HEK293 (cell line): ENCODE measurements around the gene MPP4.

ENCODE experiments used
- AEBP2 ChIP-seq: fragments of 450-650 bp; formaldehyde crosslinking; IDR thresholded peaks from 2 replicates; pipeline ENCODE4 v1.5.1; 2016; ENCODE audit warnings: missing biosample characterization, missing genetic modification characterization, borderline replicate concordance
- ELK4 ChIP-seq: IDR thresholded peaks from 2 replicates; pipeline ENCODE4 v1.6.1; 2011; ENCODE audit warnings: mild to moderate bottlenecking, low read depth, low read length, borderline replicate concordance
- KLF9 ChIP-seq: fragments of 450-650 bp; formaldehyde crosslinking; IDR thresholded peaks from 2 replicates; pipeline ENCODE4 v1.5.1; 2016; ENCODE audit warnings: missing biosample characterization, missing genetic modification characterization, low read depth
- PBX3 ChIP-seq: sonication (generic); formaldehyde crosslinking; IDR thresholded peaks from 2 replicates; pipeline ENCODE4 v1.8.1; 2022; ENCODE audit warnings: mild to moderate bottlenecking, moderate library complexity, missing genetic modification reagents
- PRDM2 ChIP-seq: fragments of 450-650 bp; formaldehyde crosslinking; IDR thresholded peaks from 2 replicates; pipeline ENCODE4 v1.5.1; 2016; ENCODE audit warnings: missing biosample characterization, missing genetic modification characterization, borderline replicate concordance
- ZBTB1 ChIP-seq: fragments of 450-650 bp; formaldehyde crosslinking; IDR thresholded peaks from 2 replicates; pipeline ENCODE4 v1.5.1; 2016; ENCODE audit warnings: missing biosample characterization, missing genetic modification characterization
- ZBTB10 ChIP-seq: fragments of 450-650 bp; formaldehyde crosslinking; IDR thresholded peaks from 2 replicates; pipeline ENCODE4 v1.5.1; 2016; ENCODE audit warnings: missing biosample characterization, missing genetic modification characterization
- ZBTB11 ChIP-seq: fragments of 450-650 bp; formaldehyde crosslinking; conservative IDR thresholded peaks from 2 replicates; pipeline ENCODE4 v1.5.1; 2016; ENCODE audit warnings: low read depth, missing biosample characterization, missing genetic modification characterization
- ZBTB44 ChIP-seq: fragments of 450-650 bp; IDR thresholded peaks from 2 replicates; pipeline ENCODE4 v1.5.1; 2018; ENCODE audit warnings: missing biosample characterization, mild to moderate bottlenecking, missing genetic modification characterization
- ZBTB48 ChIP-seq: fragments of 450-650 bp; formaldehyde crosslinking; IDR thresholded peaks from 2 replicates; pipeline ENCODE4 v1.5.1; 2016; ENCODE audit warnings: missing biosample characterization, missing genetic modification characterization
- ZBTB8A ChIP-seq: fragments of 450-650 bp; formaldehyde crosslinking; IDR thresholded peaks from 2 replicates; pipeline ENCODE4 v1.5.1; 2016; ENCODE audit warnings: missing biosample characterization, missing genetic modification characterization
- ZNF221 ChIP-seq: fragments of 450-650 bp; formaldehyde crosslinking; IDR thresholded peaks from 2 replicates; pipeline ENCODE4 v1.5.1; 2017; ENCODE audit warnings: missing biosample characterization, missing genetic modification characterization, borderline replicate concordance
- ZNF280C ChIP-seq: fragments of 450-650 bp; formaldehyde crosslinking; IDR thresholded peaks from 2 replicates; pipeline ENCODE4 v1.5.1; 2016; ENCODE audit warnings: missing biosample characterization, missing genetic modification characterization
- ZNF501 ChIP-seq: fragments of 450-650 bp; formaldehyde crosslinking; IDR thresholded peaks from 2 replicates; pipeline ENCODE4 v1.5.1; 2016; ENCODE audit warnings: missing biosample characterization, missing genetic modification characterization
- ZNF76 ChIP-seq: fragments of 450-650 bp; formaldehyde crosslinking; IDR thresholded peaks from 2 replicates; pipeline ENCODE4; 2016; ENCODE audit warnings: low read depth, missing biosample characterization, missing genetic modification characterization, borderline replicate concordance
- ZNF830 ChIP-seq: fragments of 450-650 bp; IDR thresholded peaks from 2 replicates; pipeline ENCODE4 v1.5.0; 2018; ENCODE audit warnings: missing biosample characterization, missing genetic modification characterization, low read depth, mild to moderate bottlenecking, moderate library complexity
- ZSCAN16 ChIP-seq: fragments of 450-650 bp; formaldehyde crosslinking; IDR thresholded peaks from 2 replicates; pipeline ENCODE4 v1.5.1; 2016; ENCODE audit warnings: missing biosample characterization, missing genetic modification characterization

The MPP4 gene

GRCh38 chr2:201642579-201643215 lies 55.7 kb downstream of the MPP4 start (continued):
- TF ChIP-seq ZBTB8A (tag by site-specific recombination) = peak; percentile 70
- TF ChIP-seq ELK4 = no peak
- TF ChIP-seq KLF9 (tag by site-specific recombination) = peak; percentile 5; the same call in 1 of the 2 replicates
- no peak for TF ChIP-seq ZBTB44
- peak; percentile 17; the same call in 1 of the 2 replicates for TF ChIP-seq ZBTB48
- 0 out of 2 replicates have a peak, but pooled peaks have one; percentile 58 for TF ChIP-seq PBX3 (CRISPR knock-in tag)
- TF ChIP-seq PRDM2 (tag by site-specific recombination) = no peak
- peak; percentile 42; the same call in 1 of the 2 replicates for TF ChIP-seq ZNF76 (tag by site-specific recombination)
- TF ChIP-seq ZBTB10 (tag by site-specific recombination) = peak; percentile 66; the same call in 1 of the 2 replicates
- TF ChIP-seq ZBTB11 (tag by site-specific recombination) = peak; percentile 32; the same call in 1 of the 2 replicates
- TF ChIP-seq ZNF501 (tag by site-specific recombination) = 0 out of 2 replicates have a peak, but pooled peaks have one; percentile 20
- peak; percentile 97 for TF ChIP-seq ZBTB1 (tag by site-specific recombination)
- no peak for TF ChIP-seq ZNF221 (tag by site-specific recombination)
- no peak for TF ChIP-seq ZNF830 (tag by site-specific recombination)
- TF ChIP-seq AEBP2 (tag by site-specific recombination) = no peak
- no peak for TF ChIP-seq ZSCAN16 (tag by site-specific recombination)
- no peak for TF ChIP-seq ZNF280C (tag by site-specific recombination)
